ENCODE results near the gene GPR143.

GRCh38 chrX:9676306-9676705, 89.3 kb downstream of the GPR143 start:
- TF ChIP-seq CTCF (conservative IDR thresholded peaks at IDR 0.05; ENCODE audit: low read depth, low read length) (no peak), EZH2 (IDR thresholded peaks at IDR 0.05; ENCODE audit: borderline replicate concordance, low read depth, low read length, poor library complexity, severe bottlenecking) (no peak)

Data from A673 (cell line).